Tibial nerve (tissue), 4 donors: ENCODE measurements around the gene NEDD4L. TPM values are rescaled to one million over a fixed set of nuclear protein-coding genes. Genes with fewer than 3 reads are reported as not detected.

Experiments used
- DNase-seq, 2 donors: peaks; one replicate each; pipeline ENCODE4 v3.0.0-alpha.2; 2019; ENCODE audit warnings: low spot score in 2 of 2
- H3K27ac ChIP-seq, 4 donors: fragments of 200-600 bp; sonication (generic) in 3 of 4; one replicate each; pipeline ENCODE4 v1.5.1; 2017 to 2019; ENCODE audit warnings: mild to moderate bottlenecking in 1 of 4
- H3K27me3 ChIP-seq, 2 donors: fragments of 200-600 bp; sonication (generic) in 1 of 2; one replicate each; pipeline versions ENCODE4 v1.5.1 to v1.6.0; 2017 to 2019
- H3K36me3 ChIP-seq, 3 donors: fragments of 200-600 bp; sonication (generic); one replicate each; pipeline ENCODE4 v1.5.1; 2018 to 2019
- H3K4me1 ChIP-seq, 4 donors: fragments of 200-600 bp; sonication (generic) in 3 of 4; one replicate each; pipeline ENCODE4 v1.5.1; 2017 to 2019
- H3K4me3 ChIP-seq, 4 donors: fragments of 200-600 bp; sonication (generic) in 3 of 4; one replicate each; pipeline ENCODE4 v1.5.1; 2017 to 2019; ENCODE audit warnings: mild to moderate bottlenecking in 1 of 4, moderate library complexity in 1 of 4
- H3K9me3 ChIP-seq, 4 donors: fragments of 200-600 bp; sonication (generic) in 3 of 4; one replicate each; pipeline ENCODE4 v1.5.1; 2017 to 2019
- EP300 ChIP-seq, 2 donors: sonication (generic); formaldehyde crosslinking; IDR thresholded peaks; one replicate each; pipeline ENCODE4 v1.6.1; 2017; ENCODE audit warnings: antibody characterized with exemption in 2 of 2, mild to moderate bottlenecking in 1 of 2
- POLR2A ChIP-seq, 2 donors: fragments of 450-650 bp; IDR thresholded peaks; one replicate each; pipeline ENCODE4 v1.6.1; 2017; ENCODE audit warnings: antibody characterized with exemption in 2 of 2, mild to moderate bottlenecking in 2 of 2, moderate library complexity in 2 of 2
- WGBS, 2 donors: methylation state at CpG; one replicate each; pipeline ENCODE4 v1.1.5; 2018; 5-methylcytosine and 5-hydroxymethylcytosine counted together
- total RNA-seq, 4 donors: library from RNA; depleted of rRNA; stranded (reverse); fragments of >200 nt; gene quantifications; one replicate each; pipeline ENCODE4 v1.1.0, GENCODE V29; 2016
- TF ChIP-seq, protein P1 (sequence below), 5 experiments: fragments of 200-600 bp in 3 of 5; fragments of 450-650 bp in 2 of 5; sonication (generic) in 3 of 5; IDR thresholded peaks; one replicate each; pipeline ENCODE4 v1.5.1; 2016 to 2019; ENCODE audit warnings: antibody characterized with exemption in 5 of 5, mild to moderate bottlenecking in 3 of 5, moderate library complexity in 2 of 5

Gene NEDD4L
- total RNA-seq, 4 donors from 2014 or later = 15.3 to 59.9 (median 26.8) TPM

DNA sequence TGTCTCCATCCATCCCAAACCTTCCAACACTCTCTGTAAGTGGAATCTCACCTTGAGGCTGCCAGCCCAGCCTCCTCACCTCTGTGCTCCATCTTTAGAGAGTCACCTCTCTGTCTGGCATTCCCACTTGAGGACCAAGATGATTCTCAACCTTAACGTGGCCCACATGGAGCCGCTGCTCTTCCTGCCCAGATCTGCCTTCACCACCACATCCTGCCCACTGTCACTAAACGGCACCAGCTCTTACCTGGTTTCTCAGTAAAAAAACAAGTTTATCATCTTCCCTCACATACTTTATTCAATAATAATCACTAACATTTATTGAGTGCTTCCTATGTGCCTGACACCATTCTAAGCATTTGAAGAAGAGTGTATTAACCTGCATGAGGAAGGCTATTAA, 80.4 kb downstream of the NEDD4L start:
- WGBS, 2 donors = 53% methylated on average over 3 of the region's 3 CpGs
- no peak overlapping the region for H3K27ac ChIP-seq
- no peak overlapping the region for H3K4me3 ChIP-seq
- no peaks in the 10 kb centered on the region for H3K36me3 ChIP-seq
- H3K27me3 ChIP-seq = no peaks in the 10 kb centered on the region
- TF ChIP-seq POLR2A (IDR thresholded peaks at IDR 0.05) = no peak
- TF ChIP-seq EP300 (IDR thresholded peaks at IDR 0.05) = no peak
- TF ChIP-seq, protein P1, sequence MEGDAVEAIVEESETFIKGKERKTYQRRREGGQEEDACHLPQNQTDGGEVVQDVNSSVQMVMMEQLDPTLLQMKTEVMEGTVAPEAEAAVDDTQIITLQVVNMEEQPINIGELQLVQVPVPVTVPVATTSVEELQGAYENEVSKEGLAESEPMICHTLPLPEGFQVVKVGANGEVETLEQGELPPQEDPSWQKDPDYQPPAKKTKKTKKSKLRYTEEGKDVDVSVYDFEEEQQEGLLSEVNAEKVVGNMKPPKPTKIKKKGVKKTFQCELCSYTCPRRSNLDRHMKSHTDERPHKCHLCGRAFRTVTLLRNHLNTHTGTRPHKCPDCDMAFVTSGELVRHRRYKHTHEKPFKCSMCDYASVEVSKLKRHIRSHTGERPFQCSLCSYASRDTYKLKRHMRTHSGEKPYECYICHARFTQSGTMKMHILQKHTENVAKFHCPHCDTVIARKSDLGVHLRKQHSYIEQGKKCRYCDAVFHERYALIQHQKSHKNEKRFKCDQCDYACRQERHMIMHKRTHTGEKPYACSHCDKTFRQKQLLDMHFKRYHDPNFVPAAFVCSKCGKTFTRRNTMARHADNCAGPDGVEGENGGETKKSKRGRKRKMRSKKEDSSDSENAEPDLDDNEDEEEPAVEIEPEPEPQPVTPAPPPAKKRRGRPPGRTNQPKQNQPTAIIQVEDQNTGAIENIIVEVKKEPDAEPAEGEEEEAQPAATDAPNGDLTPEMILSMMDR (IDR thresholded peaks at IDR 0.05) = no peak
- H3K4me1 ChIP-seq = peaks cover 0 to 5% (median 0%) of the 10 kb centered on the region in 4 donors
- no peak for DNase-seq
- no peaks in the 10 kb centered on the region for H3K9me3 ChIP-seq

DNA sequence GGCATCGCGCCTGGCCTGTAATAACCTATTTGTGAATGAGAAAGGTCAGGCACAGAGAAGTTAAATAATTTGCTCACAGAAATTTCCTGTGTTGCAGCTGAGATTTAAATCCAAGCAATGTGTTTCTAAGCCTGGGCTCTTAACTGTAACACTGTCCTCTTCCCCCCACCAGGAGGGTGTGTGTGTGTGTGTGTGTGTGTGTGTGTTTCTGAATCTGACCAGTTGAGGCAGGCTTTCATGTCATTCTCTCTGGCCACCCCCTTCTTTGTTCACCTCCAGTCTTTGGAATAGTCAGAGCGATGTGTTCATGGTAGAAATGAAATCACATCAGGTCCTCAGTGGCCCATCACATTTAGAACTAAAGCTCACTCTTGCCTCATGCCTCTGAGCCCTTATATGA, 81.2 kb downstream of the NEDD4L start:
- Histone ChIP-seq H3K36me3 (no peaks in the 10 kb centered on the region), H3K4me3 (no peak overlapping the region), H3K27me3 (no peaks in the 10 kb centered on the region), H3K27ac (no peak overlapping the region), H3K4me1 (peaks cover 0 to 5% (median 0%) of the 10 kb centered on the region in 4 donors), H3K9me3 (no peaks in the 10 kb centered on the region)
- WGBS, 2 donors = 92 to 97% methylated on average over 3 of the region's 3 CpGs
- DNase-seq = no peak
- TF ChIP-seq EP300 (IDR thresholded peaks at IDR 0.05) = no peak
- TF ChIP-seq, protein P1 (IDR thresholded peaks at IDR 0.05) = no peak
- no peak for TF ChIP-seq POLR2A (IDR thresholded peaks at IDR 0.05)

DNA sequence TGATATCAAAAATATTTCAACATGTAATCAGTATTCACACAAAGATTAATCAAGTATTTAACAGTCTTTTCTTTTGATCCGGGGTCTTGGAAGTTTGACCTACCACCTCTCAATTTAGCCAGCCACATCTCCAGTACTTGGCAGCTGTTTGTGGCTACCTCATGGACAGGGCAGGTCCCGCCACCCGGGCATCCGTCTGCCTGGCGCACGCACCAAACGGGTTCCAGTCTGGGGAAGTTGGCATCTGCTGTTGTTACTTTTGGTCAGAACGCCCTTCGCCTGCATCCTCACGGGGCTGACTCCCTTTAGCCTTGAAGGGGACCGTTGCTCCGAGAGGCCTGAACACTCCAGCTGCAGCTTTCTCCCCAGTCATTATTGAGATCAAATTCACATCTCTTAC, 81.7 kb downstream of the NEDD4L start:
- no peak overlapping the region for H3K27ac ChIP-seq
- TF ChIP-seq, protein P1 (IDR thresholded peaks at IDR 0.05) = no peak
- no peak for TF ChIP-seq POLR2A (IDR thresholded peaks at IDR 0.05)
- TF ChIP-seq EP300 (IDR thresholded peaks at IDR 0.05) = no peak
- no peaks in the 10 kb centered on the region for H3K27me3 ChIP-seq
- H3K4me3 ChIP-seq = no peak overlapping the region
- no peaks in the 10 kb centered on the region for H3K9me3 ChIP-seq
- H3K36me3 ChIP-seq = no peaks in the 10 kb centered on the region
- DNase-seq = no peak
- peaks cover 0 to 5% (median 0%) of the 10 kb centered on the region in 4 donors for H3K4me1 ChIP-seq
- 90 to 95% methylated on average over 12 of the region's 12 CpGs for WGBS, 2 donors

DNA sequence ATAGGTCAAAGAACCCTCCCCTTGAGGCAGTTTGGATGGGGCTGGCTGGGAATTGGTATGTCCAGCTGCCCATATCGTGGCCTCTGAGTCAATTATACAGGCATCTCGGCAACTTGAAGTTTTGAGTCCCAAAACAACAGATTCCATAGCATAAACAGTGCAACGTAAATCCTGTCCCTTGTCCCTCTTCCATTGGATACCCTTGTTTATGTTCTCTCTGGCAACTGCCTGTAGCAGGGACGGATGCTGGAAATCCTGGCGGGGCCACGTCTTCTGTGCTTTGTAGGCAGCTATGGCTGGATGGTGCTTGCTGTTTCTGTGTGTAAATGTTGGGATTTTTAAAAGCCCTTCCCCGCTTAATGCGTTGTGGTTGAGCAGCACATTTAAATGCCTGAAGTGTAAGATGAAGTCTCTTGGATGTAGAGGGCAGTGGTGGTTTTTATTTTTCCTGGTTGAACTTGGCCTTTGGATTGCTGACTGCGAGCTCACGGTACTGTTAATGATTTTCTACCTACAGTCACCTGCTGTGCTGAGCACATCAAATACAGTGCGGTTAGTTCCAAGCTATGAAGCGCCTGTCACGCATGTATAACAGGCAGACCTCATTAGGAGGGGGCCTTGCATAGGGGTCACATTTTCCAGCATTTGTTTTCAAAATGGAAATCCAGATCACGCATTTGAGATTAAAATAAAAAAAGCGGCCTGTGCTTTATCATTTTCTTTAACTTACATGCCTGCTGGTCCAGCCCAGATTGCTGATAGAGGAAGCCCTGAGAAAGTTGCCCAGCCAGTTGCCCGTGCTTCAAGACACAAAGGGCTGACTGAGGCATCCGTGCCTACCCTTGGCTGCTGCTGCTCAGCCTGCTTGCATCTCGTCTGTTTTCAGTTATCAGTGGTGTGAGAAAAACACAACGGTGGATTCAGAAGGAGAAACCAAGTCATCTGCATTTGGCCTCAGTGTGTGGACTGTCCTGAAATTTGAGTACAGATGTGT, 84.7 kb downstream of the NEDD4L start:
- no peak for TF ChIP-seq POLR2A (IDR thresholded peaks at IDR 0.05)
- no peak for TF ChIP-seq EP300 (IDR thresholded peaks at IDR 0.05)
- TF ChIP-seq, protein P1 (IDR thresholded peaks at IDR 0.05) = no peak
- no peak overlapping the region for H3K27ac ChIP-seq
- no peak overlapping the region for H3K4me3 ChIP-seq
- WGBS, 2 donors = 92 to 94% methylated on average over 19 of the region's 19 CpGs
- H3K36me3 ChIP-seq = no peaks in the 10 kb centered on the region
- DNase-seq = no peak
- H3K27me3 ChIP-seq = no peaks in the 10 kb centered on the region
- no peaks in the 10 kb centered on the region for H3K9me3 ChIP-seq
- H3K4me1 ChIP-seq = no peaks in the 10 kb centered on the region

DNA sequence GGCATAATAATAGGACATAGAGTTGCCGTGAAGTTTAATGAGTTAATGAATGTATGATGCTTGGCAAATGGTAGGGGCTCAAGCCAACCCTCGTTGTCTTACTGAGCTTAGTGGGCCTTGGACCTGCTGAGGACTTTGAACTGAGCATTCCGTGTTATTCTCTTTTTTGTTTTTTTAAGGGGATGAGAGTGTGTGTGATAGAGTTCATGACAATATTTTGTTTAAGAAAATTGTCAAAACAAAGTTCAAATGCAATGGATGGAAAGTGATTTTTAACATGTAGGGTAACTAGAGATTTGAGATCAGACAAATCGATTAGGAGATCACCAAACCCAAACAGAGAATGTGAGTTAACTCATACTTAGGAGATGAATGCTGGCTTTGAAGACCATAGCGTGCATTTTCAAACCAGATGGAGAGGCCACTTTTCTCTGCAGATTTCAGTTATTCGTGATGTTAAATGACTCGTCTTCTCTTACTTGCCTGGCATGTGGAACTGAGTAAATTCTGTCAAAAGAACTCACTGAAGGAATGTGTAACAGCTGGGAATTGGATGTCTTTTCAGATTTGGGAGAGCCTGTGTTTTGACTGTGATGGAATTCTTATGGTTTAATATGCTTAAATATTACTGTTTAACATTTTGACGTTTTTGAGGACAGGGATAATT, 88.7 kb downstream of the NEDD4L start:
- Histone ChIP-seq H3K36me3 (no peaks in the 10 kb centered on the region), H3K4me3 (no peak overlapping the region), H3K27ac (no peak overlapping the region), H3K27me3 (no peaks in the 10 kb centered on the region), H3K9me3 (no peaks in the 10 kb centered on the region), H3K4me1 (peaks cover 0 to 9% (median 0%) of the 10 kb centered on the region in 4 donors)
- no peak for TF ChIP-seq POLR2A (IDR thresholded peaks at IDR 0.05)
- no peak for TF ChIP-seq EP300 (IDR thresholded peaks at IDR 0.05)
- TF ChIP-seq, protein P1 (IDR thresholded peaks at IDR 0.05) = no peak
- DNase-seq = no peak
- WGBS, 2 donors = 50 to 62% methylated on average over 8 of the region's 8 CpGs
